ENCODE measurements around the gene CCDC85A.
A peak's percentile ranks its signal among the peaks of the same experiment; 100 is the strongest.

CCDC85A gene

DNA sequence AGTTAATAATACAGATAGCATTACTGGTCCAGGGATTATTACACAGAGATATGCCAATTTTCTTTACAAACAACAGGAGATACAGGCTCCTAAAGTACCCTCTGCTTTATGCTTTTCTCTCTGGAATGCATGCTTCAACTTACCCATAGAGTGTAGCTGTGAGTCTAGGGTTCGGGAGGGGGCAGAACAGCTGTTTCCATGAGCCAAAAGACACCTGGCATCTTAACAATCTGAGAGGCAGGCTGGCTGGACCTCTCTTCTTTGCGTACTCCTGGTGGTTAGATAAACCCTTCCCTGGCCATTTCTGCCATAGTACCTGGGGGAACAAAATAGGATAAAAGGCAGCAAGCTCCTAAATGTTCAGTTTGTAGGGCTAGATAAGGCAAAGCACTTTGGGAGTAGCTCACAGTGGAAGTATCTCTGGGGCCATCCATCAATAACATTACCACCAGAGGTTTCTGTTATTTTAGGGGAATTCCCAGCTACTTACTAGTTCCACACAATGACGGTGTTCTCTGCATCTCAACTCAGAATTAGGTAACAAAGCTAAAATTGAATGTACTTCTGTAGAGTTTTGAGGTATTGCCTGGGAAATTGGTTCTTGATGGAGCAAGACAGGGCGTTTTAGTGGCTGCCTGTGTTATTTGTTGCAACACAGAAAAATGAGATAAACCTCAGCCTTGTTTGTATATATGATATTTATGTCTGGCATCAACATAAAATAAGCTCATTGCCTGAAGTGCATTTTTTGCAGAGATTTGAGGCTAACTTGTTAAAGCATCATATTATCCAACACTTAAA, 6.2 kb upstream of the CCDC85A start:
- H3K4me3 ChIP-seq: no peak overlapping the region
- no peaks in the 10 kb centered on the region for H3K9me3 ChIP-seq
- H3K36me3 ChIP-seq (replicated peaks): no peaks in the 10 kb centered on the region
- no peaks in the 10 kb centered on the region for H3K4me1 ChIP-seq
- DNase-seq (ENCODE audit: low spot score in 2 of 2): no peak
- in situ Hi-C loops (cut with MboI; ENCODE audit: low sequenced_read_pairs): loop anchor here (25.0 kb wide), 2 partner anchors 560 to 1335 kb away; no protein-coding TSS in a partner anchor
- no peaks in the 10 kb centered on the region for H3K27me3 ChIP-seq (ENCODE audit: low read depth)

DNA sequence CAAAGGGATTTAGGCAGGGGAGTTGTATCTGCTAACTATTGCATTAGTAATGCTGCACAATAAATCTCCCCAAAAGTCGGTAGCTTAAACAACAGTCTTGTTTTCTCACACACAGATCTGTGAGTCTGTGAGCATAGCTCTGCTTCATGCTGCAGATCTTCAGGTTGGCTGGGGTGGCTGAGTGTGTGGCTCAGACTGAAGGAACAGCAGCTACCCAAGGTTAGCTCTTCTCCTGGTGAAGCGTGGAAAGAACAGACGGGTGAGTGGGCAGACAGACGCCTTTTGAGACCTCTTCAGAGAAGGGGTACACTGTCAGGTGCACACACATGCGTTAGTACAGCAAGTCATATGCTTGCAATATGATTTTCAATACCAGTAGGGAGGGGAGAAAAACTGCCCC, 3.9 kb upstream of the CCDC85A start:
- H3K9me3 ChIP-seq: no peaks in the 10 kb centered on the region
- in situ Hi-C loops (cut with MboI; ENCODE audit: low sequenced_read_pairs): loop anchor here (25.0 kb wide), 2 partner anchors 557 to 1332 kb away; no protein-coding TSS in a partner anchor

DNA sequence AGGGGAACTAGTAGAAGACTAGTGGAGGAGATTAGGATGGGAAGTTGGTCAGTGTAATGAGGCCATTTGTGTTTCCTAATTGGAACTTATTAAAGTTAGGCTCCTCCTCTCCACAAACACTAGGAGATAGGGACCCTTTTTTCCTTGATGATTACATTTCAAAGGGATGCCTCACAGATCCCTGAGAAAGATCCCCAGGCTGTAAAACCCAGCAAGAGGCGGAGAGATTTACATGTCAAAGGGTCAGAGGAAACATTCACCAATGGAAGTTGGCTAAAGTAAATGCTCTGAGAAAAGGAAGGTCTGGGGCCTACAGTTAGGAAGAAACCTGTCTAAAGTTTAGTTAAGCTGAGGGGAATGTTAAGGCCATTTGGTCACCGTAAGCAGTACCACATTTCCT, 1.4 kb upstream of the CCDC85A start:
- Histone ChIP-seq H3K9me3 (no peaks in the 10 kb centered on the region), H3K4me1 (no peaks in the 10 kb centered on the region), H3K27me3 (ENCODE audit: low read depth) (peaks cover 32% of the 10 kb centered on the region), H3K36me3 (replicated peaks) (no peaks in the 10 kb centered on the region), H3K4me3 (no peak overlapping the region)
- in situ Hi-C loops (cut with MboI; ENCODE audit: low sequenced_read_pairs): loop anchor here (25.0 kb wide), 2 partner anchors 555 to 1330 kb away; no protein-coding TSS in a partner anchor
- DNase-seq (ENCODE audit: low spot score in 2 of 2): no peak

More for the DNA sequence above, 3.9 kb upstream of the CCDC85A start:
- Histone ChIP-seq H3K4me3 (no peak overlapping the region), H3K4me1 (no peaks in the 10 kb centered on the region), H3K27me3 (ENCODE audit: low read depth) (peaks cover 10% of the 10 kb centered on the region), H3K36me3 (replicated peaks) (no peaks in the 10 kb centered on the region)
- no peak for DNase-seq (ENCODE audit: low spot score in 2 of 2)

DNA sequence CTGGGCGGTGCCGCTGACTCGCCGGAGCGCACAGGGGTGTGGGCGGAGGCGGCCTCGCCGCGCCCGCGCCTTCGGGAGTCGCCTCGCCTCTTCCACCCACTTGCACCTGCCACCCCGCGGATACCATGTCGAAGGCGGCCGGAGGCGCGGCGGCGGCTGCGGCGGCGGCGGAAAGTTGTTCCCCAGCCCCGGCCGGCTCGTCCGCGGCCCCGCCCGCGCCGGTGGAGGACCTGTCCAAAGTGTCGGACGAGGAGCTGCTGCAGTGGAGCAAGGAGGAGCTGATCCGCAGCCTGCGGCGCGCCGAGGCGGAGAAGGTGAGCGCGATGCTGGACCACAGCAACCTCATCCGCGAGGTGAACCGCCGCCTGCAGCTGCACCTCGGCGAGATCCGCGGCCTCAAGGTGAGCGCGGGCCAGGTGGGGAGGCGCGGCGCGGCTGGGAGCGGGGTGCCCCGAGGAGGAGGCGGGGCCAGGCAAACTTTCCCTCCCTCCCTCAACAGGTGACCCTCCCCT, 766 bp downstream of the CCDC85A start:
- in situ Hi-C loops (cut with MboI; ENCODE audit: low sequenced_read_pairs): loop anchor here (25.0 kb wide), 2 partner anchors 553 to 1328 kb away; no protein-coding TSS in a partner anchor
- Histone ChIP-seq H3K4me3 (0 out of 2 replicates have a peak overlapping the region, but pooled peaks have one; percentile 9), H3K9me3 (no peaks in the 10 kb centered on the region), H3K27me3 (ENCODE audit: low read depth) (peaks cover 42% of the 10 kb centered on the region), H3K4me1 (no peaks in the 10 kb centered on the region), H3K36me3 (replicated peaks) (no peaks in the 10 kb centered on the region)
- peak in 1 of 2 experiments; percentile 33 for DNase-seq (ENCODE audit: low spot score in 2 of 2)

DNA sequence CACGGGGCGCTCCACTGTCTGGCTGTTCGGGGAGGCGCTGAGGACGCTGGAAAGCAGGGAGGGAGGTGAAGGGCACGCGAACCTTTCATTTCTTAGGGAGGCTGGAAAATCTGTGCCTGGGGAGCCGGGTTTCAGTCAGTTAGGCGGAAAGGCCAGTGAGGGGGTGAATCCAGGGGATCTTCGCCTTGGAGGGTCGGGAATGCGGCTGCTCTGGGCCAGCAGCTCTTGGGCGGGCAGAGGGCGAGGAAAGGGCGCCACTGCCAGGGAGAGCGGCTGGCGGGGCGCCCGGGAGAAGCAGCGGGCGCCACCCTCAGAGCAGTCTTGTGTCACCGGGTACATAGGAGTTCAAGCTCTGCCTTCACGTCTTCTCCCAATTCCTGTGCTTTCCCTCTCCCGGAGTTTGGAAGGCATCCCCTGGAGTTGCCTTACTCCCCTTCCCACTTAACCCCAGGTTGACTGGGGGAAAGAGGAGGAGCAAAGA, 1.4 kb downstream of the CCDC85A start:
- in situ Hi-C loops (cut with MboI; ENCODE audit: low sequenced_read_pairs): loop anchor here (25.0 kb wide), 2 partner anchors 552 to 1327 kb away; no protein-coding TSS in a partner anchor
- no peaks in the 10 kb centered on the region for H3K4me1 ChIP-seq
- no peaks in the 10 kb centered on the region for H3K36me3 ChIP-seq (replicated peaks)
- no peaks in the 10 kb centered on the region for H3K9me3 ChIP-seq
- H3K4me3 ChIP-seq: no peak overlapping the region
- peak in 1 of 2 experiments; percentile 8 for DNase-seq (ENCODE audit: low spot score in 2 of 2)
- peaks cover 42% of the 10 kb centered on the region for H3K27me3 ChIP-seq (ENCODE audit: low read depth)

DNA sequence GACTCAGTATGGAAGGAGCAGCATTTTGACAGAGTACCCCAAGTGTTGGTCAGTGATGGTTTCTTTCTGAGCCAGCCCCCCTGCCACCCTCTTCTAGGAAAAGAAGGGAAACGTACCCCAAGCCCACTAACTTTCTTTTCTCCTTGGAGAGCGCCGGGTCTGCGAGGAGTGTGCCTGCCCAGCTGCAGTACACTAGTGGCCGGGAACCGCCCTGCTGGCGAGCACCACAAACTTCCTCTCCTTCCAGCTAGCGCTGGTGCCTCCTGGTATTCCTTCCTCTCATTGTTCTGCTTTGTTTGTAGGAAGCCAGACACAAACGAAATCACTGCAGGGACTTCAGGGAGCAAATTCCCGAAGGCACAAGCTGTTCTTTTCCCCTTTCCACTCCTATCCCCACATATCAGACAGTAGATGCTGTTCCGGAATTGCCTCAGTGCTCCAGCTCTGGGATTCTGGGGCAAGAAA, 1.8 kb downstream of the CCDC85A start:
- in situ Hi-C loops (cut with MboI; ENCODE audit: low sequenced_read_pairs): loop anchor here (25.0 kb wide), 2 partner anchors 552 to 1327 kb away; no protein-coding TSS in a partner anchor
- Histone ChIP-seq H3K4me1 (no peaks in the 10 kb centered on the region), H3K36me3 (replicated peaks) (no peaks in the 10 kb centered on the region), H3K27me3 (ENCODE audit: low read depth) (peaks cover 42% of the 10 kb centered on the region), H3K4me3 (no peak overlapping the region), H3K9me3 (no peaks in the 10 kb centered on the region)
- DNase-seq (ENCODE audit: low spot score in 2 of 2): peak in 1 of 2 experiments; percentile 27

DNA sequence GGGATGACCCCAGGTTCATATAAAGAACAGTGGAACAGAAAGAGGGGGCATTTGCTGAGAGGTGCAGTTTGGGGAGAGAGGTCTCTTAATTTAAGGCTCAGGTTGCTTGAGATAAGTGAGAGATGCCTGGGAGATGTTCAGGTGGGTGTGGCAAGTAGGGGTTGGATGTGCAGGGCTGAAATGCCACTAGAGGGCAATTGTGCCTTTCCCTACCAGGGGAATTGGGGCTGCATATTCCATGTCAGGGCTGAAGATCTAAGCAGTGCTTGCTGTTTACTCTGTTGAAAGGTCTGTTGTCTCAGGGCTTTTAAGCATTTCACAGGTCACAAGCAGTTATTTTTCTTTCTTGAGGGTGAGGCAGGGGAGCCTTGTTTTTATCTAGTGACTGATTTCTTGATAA, 7.8 kb downstream of the CCDC85A start:
- H3K9me3 ChIP-seq: no peaks in the 10 kb centered on the region
- DNase-seq (ENCODE audit: low spot score in 2 of 2): peak in 1 of 2 experiments; percentile 27
- no peak overlapping the region for H3K4me3 ChIP-seq
- peaks cover 21% of the 10 kb centered on the region for H3K27me3 ChIP-seq (ENCODE audit: low read depth)
- H3K36me3 ChIP-seq (replicated peaks): no peaks in the 10 kb centered on the region
- no peaks in the 10 kb centered on the region for H3K4me1 ChIP-seq
- in situ Hi-C loops (cut with MboI; ENCODE audit: low sequenced_read_pairs): loop anchor here (25.0 kb wide), 2 partner anchors 546 to 1321 kb away; no protein-coding TSS in a partner anchor

DNA sequence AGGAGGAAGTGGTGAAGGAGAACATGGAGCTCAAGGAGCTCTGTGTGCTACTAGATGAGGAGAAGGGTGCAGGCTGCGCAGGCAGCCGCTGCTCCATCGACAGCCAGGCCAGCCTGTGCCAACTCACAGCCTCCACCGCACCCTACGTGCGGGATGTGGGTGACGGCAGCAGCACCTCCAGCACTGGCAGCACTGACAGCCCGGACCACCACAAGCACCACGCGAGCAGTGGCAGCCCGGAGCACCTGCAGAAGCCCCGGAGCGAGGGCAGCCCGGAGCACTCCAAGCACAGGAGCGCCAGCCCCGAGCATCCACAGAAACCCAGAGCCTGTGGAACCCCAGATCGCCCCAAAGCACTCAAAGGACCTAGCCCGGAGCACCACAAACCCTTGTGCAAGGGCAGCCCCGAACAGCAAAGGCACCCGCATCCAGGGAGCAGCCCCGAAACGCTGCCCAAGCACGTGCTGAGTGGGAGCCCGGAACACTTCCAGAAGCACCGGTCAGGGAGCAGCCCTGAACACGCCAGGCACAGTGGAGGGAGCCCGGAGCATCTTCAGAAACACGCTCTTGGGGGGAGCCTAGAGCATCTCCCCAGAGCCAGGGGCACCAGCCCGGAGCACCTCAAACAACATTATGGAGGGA, 9.0 kb downstream of the CCDC85A start:
- no peak for DNase-seq (ENCODE audit: low spot score in 2 of 2)
- Histone ChIP-seq H3K9me3 (no peaks in the 10 kb centered on the region), H3K4me1 (no peaks in the 10 kb centered on the region), H3K36me3 (replicated peaks) (no peaks in the 10 kb centered on the region), H3K27me3 (ENCODE audit: low read depth) (peaks cover 11% of the 10 kb centered on the region), H3K4me3 (no peak overlapping the region)
- in situ Hi-C loops (cut with MboI; ENCODE audit: low sequenced_read_pairs): loop anchor here (25.0 kb wide), 2 partner anchors 545 to 1320 kb away; no protein-coding TSS in a partner anchor

DNA sequence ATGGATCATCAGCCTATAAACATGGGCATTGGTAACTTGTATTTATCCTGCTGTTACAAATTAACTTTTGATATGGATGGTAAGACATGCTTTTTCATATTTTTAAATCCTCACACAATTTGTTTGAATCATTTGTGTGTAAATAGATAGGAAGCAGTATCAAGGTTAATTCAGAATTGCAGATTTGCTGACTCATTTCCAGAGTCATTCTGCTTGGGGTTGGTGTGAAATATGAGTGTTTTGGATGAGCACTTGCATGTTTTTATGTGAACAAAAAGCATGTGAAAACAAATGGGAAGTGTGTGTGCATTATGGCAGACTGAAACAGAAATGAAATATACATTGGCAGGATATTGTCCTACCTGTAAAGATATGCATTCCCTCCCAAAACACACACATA, 11.8 kb downstream of the CCDC85A start:
- H3K4me3 ChIP-seq: no peak overlapping the region
- in situ Hi-C loops (cut with MboI; ENCODE audit: low sequenced_read_pairs): loop anchor here (25.0 kb wide), 2 partner anchors 542 to 1317 kb away; no protein-coding TSS in a partner anchor
- H3K27me3 ChIP-seq (ENCODE audit: low read depth): peaks cover 13% of the 10 kb centered on the region
- no peaks in the 10 kb centered on the region for H3K9me3 ChIP-seq
- no peaks in the 10 kb centered on the region for H3K4me1 ChIP-seq
- no peaks in the 10 kb centered on the region for H3K36me3 ChIP-seq (replicated peaks)
- DNase-seq (ENCODE audit: low spot score in 2 of 2): no peak

DNA sequence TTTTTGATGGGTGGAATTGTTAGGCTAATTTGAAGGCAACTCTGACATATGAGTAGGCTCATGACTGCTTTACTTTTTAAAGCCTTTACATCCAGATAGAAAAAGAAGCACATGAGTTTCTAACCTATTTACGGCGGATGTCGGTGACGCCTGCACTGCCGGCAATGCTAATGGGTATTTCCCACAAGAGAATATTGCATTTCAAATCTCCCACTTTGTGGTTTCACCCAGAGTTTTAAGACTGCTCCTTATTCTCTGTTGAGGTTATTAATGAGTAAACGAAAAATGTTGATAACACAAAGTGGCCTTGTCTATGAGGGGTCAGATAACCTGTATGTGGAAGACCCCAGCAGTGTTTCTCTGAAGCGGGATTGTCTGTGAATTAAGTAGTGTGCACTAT, 14.0 kb downstream of the CCDC85A start:
- in situ Hi-C loops (cut with MboI; ENCODE audit: low sequenced_read_pairs): loop anchor here (25.0 kb wide), 2 partner anchors 539 to 1314 kb away; no protein-coding TSS in a partner anchor

DNA sequence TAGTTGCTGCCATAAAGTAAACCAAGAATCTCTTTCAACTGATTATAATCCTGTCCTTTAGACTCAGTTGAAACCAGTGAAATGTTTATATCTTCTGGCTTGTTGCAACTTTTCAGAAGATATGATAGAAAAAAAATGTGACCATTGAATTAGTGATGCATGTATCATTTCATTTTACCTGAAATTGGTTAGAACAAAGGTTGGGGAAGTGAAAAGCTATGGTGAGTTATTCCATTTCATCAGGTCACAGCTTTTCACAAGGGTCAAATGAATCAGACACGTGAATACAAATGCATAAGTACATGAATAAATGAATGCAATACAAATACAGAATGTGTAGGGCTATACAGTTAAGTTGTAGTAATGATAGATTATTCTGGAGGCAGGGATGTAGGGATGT, 15.1 kb downstream of the CCDC85A start:
- no peaks in the 10 kb centered on the region for H3K4me1 ChIP-seq
- no peak for DNase-seq (ENCODE audit: low spot score in 2 of 2)

More for the DNA sequence above, 14.0 kb downstream of the CCDC85A start:
- H3K4me3 ChIP-seq: no peak overlapping the region
- H3K27me3 ChIP-seq (ENCODE audit: low read depth): peaks cover 13% of the 10 kb centered on the region
- no peaks in the 10 kb centered on the region for H3K4me1 ChIP-seq
- no peak for DNase-seq (ENCODE audit: low spot score in 2 of 2)
- no peaks in the 10 kb centered on the region for H3K9me3 ChIP-seq
- no peaks in the 10 kb centered on the region for H3K36me3 ChIP-seq (replicated peaks)

DNA sequence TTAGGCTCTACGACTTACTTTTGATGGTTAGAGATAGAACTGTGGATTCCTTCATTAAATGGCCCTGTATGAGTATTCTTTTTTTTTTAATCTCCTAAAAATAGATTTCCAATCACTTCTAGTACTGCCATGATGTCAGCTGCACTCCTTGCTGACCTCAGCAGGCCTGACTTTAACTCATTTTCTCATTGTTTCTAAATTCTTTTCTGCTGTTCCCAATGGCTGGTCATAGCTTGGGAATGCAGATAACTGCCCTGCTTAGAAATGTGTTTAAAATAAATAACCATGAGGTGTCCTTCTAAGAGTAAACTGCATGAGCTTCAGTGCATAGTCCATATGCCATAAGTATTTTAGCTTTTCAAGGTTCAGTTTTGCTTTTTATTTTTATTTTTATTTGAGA, 15.7 kb downstream of the CCDC85A start:
- H3K9me3 ChIP-seq: no peaks in the 10 kb centered on the region
- no peaks in the 10 kb centered on the region for H3K36me3 ChIP-seq (replicated peaks)
- no peak for DNase-seq (ENCODE audit: low spot score in 2 of 2)
- peaks cover 8% of the 10 kb centered on the region for H3K27me3 ChIP-seq (ENCODE audit: low read depth)
- in situ Hi-C loops (cut with MboI; ENCODE audit: low sequenced_read_pairs): loop anchor here (25.0 kb wide), 2 partner anchors 538 to 1313 kb away; no protein-coding TSS in a partner anchor
- H3K4me1 ChIP-seq: no peaks in the 10 kb centered on the region
- no peak overlapping the region for H3K4me3 ChIP-seq

More for the DNA sequence above, 15.1 kb downstream of the CCDC85A start:
- in situ Hi-C loops (cut with MboI; ENCODE audit: low sequenced_read_pairs): loop anchor here (25.0 kb wide), 2 partner anchors 538 to 1313 kb away; no protein-coding TSS in a partner anchor
- no peak overlapping the region for H3K4me3 ChIP-seq
- no peaks in the 10 kb centered on the region for H3K36me3 ChIP-seq (replicated peaks)
- peaks cover 9% of the 10 kb centered on the region for H3K27me3 ChIP-seq (ENCODE audit: low read depth)
- no peaks in the 10 kb centered on the region for H3K9me3 ChIP-seq

DNA sequence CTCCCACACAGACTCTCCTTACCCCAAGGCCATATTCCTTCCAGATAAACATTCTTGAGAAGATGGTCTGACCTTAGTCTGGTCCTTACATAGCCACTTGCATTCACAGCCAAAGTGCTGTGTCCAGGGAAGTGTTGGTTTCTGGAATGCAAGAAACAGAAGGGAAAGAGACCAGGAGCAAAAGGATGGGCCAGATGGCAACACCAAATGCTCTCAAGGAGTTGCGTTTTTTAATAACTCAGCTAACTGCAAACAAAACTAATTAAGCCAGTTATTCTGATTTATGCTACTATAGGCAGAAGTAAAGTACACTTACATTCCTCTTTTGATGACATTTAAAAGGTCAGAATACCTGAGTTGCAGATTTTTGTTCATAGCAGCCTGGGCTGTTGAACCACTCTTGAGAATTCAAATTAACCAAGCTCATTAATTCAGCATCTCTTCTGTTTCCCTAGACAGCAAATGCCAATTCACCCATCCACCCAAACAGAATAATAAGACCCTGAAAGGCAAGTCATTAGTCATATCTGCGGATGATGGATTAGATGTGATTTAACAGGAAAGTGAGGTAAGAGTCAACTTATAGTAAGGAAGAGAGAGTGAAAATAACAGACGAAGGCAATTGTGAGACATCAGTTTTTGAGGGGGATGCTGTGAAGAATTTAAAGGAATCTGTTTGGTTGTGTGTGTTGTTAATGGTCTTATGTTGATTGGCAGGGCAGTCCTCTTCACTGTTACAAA, 18.8 kb downstream of the CCDC85A start:
- H3K9me3 ChIP-seq: no peaks in the 10 kb centered on the region
- H3K27me3 ChIP-seq (ENCODE audit: low read depth): peaks cover 8% of the 10 kb centered on the region
- no peak overlapping the region for H3K4me3 ChIP-seq
- H3K36me3 ChIP-seq (replicated peaks): no peaks in the 10 kb centered on the region
- DNase-seq (ENCODE audit: low spot score in 2 of 2): no peak
- in situ Hi-C loops (cut with MboI; ENCODE audit: low sequenced_read_pairs): no loop called here
- H3K4me1 ChIP-seq: no peaks in the 10 kb centered on the region
